Occipital lobe (tissue), 2 donors: ENCODE measurements around the gene SYT10. TPM values are rescaled to one million over a fixed set of nuclear protein-coding genes. Genes with fewer than 3 reads are reported as not detected.
A peak's percentile ranks its signal among the peaks of the same experiment; 100 is the strongest.
"Not testable (repeated sequence)": the region's sequence is repeated elsewhere in the genome, so short reads cannot be mapped to it uniquely, and the experiment has no call there.

ENCODE experiments used
- DNase-seq: peaks from one replicate; lab custom pipeline; 2025; lab: John Stamatoyannopoulos, UW
- total RNA-seq: library from RNA; depleted of rRNA; stranded (reverse); fragments of >200 nt; gene quantifications from one replicate; pipeline ENCODE4 v1.2.3, GENCODE V29; 2014

SYT10 gene, protein sequence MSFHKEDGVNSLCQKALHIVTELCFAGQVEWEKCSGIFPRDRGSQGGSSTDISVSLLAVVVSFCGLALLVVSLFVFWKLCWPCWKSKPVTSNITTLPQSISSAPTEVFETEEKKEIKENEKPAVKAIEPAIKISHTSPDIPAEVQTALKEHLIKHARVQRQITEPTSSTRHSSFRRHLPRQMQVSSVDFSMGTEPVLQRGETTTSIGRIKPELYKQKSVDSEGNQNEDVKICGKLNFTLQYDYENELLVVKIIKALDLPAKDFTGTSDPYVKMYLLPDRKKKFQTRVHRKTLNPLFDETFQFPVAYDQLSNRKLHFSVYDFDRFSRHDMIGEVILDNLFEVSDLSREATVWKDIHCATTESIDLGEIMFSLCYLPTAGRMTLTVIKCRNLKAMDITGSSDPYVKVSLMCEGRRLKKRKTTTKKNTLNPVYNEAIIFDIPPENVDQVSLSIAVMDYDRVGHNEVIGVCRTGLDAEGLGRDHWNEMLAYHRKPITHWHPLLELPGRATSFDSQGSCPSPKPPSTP
- 0.31 TPM for total RNA-seq

DNA sequence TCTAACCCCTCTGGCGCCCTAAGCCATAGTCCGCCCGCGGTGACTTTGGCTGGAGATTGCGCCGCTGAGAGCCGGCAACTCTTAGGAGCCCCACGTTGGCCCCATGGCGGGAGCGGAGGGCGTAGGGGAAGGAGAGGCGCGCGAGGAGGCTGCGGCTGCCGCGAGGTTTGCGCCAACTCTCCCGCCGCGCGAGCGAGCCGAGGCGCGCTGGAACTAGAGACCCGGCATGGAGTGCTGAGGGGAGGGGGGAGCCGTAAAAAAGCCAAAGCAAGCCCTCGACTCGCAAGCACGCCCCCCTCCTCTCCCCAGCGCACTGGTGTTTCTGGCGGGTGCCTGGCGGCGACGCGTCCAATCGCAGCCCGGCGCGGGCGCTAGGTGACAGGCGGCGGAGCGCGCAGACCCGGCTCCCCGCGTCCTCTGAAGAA lies at the start of gene SYT10:
SYT10 (minus strand) TSS at position 233 of the 425 bp plus-strand sequence. CDS start 297 bp downstream, outside the sequence.
- peak; percentile 28 for DNase-seq

DNA sequence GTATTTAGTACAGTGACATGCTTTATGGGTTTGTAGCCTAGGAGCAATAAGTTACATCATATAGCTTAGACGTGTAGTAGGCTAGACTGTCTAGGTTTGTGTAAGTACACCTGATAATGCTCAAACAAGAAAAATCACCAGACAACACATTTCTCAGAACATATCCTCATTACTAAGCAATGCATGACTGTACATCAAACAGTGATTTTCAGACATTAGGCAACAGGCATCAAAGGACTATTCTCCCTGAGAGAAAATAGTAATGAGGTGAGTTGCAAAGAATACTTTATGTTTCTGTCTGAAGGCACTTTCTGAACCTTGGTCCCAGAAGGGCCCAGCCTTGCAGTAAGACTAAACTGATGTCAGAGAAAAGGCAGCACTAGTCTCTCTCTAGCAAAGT lies 48.4 kb upstream of the SYT10 start:
- DNase-seq: no peak

DNA sequence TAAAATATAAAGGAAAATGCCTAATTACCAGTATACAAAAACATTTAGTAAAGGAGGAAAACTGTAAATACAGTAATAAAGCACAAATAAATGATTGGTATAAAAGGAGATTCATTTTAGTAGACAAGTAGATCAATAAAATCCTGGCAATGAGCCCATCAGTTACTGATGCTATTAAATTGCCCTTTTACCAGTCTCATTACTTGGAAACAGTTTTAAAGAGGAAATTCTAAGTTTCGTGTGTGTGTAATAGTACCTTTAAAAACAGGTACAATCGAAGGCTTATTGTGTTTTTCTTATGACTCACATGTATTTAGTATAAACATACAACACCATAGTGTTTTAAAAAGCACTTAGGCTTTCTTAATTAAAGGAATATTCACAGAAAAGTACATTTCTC lies 46.4 kb upstream of the SYT10 start:
- DNase-seq: no peak

DNA sequence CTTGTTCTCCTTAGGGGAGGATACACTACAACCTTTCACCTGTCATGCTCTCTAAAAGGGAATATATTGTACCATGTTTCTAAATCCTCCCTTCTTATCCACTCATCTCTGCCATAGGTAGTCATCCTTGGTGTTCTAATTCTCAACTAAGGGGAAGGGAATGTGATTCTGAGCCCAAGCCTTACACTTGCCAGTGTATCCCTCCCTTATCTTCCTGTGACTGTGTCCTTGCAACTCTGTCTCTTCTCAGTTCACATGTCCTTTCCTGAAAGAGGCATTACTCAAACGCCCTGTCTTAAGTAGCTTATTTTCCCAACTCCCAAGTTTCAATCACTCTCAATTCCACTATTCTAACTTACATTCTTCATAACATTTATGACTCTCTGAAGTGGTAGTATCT lies 44.5 kb upstream of the SYT10 start:
- no peak for DNase-seq

DNA sequence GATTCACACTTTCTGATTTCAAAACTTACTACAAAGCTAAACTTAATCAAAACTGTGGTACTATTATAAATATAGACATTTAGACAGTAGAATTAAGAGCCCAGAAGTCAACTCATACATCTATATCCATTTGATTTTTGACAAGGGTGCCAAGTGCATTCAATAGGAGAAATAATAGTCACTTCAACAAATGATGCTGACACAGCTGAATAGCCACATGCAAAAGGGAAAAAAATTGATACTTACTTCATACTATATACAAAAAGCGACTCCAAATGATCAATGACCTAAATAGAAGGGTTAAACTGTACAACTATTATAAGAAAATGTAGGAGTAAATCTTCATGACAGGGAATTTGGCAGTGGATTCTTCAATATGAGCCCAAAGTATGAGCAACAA lies 40.7 kb upstream of the SYT10 start:
- no peak for DNase-seq

DNA sequence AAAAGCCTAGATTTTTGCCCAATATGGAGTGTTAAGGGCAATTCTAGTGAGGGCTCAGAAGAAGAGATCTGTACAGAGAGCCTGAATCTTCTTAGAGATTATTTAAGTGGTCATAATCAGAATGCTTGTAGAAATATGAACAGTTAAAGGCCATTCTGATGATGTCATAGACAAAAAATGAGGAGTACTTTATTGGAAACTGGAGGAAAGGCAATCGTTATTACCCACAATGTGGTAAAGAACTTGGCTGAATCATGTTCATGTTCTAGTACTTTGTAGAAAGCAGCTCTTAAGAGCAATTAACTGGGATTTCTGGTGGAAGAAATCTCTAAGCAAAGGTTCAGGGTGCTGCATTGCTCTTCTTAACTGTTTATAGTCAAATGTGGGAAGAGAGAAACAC lies 36.4 kb upstream of the SYT10 start:
- DNase-seq: no peak

DNA sequence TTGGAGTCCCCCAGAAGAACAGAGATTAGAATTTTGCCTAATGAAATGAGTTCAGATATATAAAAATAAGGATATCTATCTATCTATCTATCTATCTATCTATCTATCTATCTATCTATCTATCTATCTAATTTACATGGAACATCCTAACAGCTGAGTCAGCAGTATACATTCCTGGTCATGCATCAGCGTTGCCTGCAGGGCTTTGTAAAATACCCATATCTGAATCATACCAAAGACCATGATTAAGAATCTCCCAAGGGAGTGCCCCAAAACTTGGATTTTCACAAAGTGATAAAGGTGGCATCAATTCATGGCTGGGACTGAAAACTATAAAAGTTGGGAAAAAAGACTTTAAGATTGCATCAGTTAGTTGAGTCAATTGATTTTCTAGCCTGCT lies 32.7 kb upstream of the SYT10 start:
- no peak for DNase-seq

DNA sequence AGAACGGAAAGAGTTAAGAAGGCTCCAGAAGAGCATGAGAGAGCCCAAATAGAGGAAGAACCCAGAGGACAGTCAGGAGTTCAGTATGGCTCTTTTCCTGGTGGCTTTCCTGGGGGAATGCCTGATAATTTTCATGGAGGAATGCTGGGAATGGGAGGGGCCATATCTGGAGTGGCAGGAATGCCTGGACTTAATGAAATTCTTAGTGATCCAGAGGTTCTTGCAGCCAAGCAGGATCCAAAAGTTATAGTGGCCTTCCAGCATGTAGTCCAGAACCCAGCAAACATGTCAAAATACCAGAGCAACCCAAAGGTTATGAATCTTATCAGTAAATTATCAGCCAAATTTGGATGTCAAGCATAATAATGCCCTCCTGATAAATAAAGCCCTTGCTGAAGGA lies 15.5 kb upstream of the SYT10 start:
- DNase-seq: no peak

DNA sequence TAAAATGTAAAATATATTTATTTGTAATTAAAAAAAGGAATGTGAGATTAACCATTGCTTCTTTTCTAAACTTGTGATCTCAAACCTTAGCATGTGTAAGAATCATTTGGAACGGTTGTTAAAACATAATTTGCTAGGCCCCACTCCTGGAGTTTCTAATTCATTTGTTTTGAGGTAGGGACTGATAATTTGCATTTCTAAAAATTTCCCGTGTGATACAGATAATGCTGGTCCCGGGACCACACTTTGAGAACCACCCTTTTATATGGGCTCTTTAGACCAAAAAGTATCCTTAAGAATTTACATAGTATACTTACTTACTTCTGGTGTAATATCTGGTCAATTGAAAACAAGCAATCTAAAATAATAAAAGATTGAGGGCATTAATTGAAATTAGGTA lies 10.9 kb upstream of the SYT10 start:
- DNase-seq: no peak

DNA sequence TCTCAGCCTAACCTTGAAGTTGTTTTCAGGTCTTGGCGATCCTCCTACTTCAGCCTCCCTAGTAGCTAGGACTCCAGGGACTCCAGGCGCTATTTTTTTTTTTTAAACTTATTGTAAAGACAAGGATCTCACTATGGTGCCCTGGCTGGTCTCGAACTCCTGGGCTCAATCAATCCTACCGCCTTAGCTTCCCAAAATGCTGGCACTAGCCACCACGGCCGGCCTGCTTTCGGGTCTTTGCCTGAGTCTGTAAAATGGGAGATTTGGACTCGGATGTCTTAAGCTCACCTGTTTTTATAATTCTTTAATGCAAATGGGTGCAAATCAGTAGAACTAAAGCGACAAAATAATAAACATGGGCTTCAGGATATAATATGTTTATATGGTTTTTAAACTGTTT lies 858 bp upstream of the SYT10 start:
- no peak for DNase-seq

DNA sequence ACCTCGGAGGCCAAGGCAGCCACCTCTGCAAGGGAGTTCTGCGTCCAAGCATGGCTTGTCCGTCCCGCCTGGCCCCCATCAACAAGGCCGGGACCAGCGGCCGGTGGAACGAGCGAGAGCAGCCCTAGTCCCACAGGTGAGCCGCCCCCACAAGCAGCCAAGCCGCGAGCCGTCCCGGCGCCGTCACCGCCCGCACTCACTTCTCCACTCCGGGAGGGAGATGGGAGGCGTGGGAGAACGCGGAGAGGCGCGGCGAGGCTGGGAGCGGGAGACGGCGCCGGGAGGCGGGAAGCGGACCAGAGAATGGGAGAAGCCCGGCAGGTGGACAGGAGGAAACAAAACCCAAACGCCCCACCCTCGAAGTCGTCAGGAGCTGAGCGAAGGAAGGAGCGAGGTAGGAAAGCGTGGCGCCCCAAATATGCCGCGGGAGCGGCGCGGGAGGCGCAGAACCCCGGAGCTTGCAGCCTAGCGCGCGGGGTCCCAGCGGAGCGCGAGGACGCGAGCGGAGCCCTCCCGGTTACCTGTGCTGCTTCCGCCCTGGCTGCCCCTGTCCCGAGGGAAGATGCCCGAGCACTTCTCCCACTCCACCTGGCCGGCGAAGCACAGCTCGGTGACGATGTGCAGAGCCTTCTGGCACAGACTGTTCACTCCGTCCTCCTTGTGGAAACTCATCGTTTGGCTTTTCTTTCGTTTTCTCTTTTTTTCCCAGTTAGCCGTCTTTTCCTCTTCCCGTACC lies 600 bp downstream of the SYT10 start:
- DNase-seq: no peak

DNA sequence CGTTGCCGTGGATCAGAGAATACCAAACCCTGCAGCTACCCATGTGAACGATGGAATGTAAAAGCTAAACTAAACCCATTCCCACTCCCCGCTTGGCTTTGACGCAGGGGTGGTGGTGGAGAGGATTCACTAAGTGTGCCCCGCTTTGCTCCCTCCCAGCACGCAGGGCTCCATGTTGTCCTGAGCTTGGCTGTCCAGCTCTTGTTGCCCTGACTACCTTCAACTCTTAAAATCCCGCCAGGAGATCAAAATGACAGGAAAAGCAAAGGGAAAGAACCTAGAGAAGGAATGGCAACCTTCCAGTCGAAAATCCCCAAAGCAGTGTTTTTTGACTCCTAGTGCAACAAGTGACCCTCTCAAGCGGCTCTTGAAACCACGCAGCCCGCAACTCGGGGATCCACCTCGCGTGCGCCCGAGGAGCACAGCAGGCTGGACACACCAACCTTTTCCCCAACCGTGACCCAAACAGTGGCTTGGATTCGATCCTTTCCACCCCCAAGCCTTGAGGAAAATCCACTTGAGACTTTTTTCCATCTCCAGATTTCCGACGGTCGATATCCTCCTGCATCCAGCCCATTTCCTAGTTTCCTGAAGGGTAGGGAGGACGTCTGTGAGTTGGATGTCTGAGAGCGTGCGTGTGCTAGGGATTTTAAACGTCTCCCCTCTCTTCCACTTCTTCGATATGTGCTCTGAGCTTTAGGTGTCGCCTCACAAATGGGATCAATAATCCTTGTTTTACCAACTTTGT lies 1.4 kb downstream of the SYT10 start:
- DNase-seq: no peak

DNA sequence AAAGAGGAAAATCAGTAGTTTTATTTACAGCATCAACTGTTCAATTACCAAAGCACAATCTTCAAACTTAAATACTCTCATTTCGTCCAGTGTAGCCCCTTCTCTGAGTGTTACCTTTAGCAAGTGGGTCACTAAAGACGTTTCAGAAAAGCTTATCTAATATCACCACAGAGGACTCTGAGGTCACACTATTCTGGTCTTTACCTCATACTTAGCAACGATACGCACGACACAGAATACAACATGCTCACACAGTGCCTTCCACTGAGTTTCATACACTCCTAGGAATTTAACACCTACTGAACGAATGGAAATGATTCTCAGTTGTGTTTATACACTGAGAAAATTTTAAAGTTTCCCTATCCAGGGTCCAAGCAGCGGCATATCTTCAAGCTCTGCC lies 2.0 kb downstream of the SYT10 start:
- no peak for DNase-seq

DNA sequence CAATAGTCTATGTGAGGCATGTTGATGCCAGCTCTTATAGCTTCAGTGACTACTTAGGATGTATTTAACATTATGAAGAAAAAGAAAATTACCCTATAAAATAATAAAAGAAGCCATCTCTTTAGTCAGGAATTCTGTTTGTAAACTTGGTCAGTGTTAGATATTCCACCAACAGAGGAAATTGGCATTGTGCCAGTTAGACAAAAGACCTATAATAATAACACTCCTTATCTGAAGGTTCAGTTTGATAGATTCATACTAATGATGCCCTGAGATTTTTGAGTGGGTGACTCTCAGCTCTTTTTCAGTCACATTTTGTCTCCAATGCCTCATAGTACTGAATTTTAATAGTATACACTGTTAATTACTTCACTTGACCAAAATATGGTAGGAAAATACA lies 6.6 kb downstream of the SYT10 start:
- DNase-seq: no peak

DNA sequence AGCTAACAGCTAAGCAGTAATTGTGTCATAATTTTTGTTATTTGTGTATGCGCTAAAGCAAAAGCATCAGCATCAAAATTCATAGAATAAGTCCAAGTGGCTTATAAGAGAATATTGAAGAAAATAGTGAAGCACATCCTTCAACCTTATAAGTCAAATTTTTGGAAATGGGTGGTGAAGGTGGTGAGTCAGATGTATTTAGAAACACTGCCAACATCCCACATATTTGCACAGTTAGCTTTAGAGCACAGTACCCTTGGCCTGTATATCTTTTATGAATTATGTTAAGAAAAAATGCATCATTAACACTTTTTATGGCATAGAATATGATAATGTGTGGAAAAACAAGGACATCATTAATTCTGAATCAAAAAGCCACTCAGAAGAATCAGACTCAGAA lies 8.0 kb downstream of the SYT10 start:
- DNase-seq: no peak

DNA sequence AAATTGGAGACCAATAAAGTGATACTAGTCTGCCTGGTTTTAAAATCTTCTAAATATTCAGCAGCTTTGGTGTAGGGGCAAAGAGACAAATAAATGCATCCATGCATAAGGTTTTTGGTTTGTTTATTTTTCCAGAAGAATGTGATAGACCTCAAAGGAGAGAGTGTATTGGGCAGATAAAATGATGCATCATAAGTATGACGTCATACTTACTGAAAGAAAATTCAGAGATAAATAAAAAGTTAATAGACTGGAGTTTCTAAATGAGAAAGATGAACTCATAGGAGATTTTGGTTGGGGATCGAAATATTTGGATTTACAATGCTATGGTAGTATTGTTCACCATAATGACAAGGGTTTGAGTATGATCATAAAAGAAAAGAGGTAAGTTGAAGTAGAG lies 10.2 kb downstream of the SYT10 start:
- DNase-seq: no peak

DNA sequence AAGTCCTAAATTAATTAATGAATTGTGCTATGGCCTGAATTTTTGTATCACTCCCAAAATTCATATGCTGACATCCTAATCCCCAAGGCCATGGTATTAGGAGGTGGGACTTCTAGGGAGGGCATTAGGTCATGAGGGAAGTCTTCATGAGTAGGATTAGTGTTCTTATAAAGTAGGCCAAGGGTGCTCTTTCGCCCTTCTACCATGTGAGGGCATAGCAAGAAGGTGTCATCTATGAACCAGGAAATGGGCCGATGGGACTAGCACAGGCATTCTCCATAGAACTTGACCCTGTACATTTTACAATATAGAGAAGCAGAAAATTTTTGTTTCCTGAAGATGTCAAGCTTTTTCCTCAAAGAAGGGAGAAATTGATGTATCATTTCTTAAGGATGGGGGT lies 12.5 kb downstream of the SYT10 start:
- no peak for DNase-seq

DNA sequence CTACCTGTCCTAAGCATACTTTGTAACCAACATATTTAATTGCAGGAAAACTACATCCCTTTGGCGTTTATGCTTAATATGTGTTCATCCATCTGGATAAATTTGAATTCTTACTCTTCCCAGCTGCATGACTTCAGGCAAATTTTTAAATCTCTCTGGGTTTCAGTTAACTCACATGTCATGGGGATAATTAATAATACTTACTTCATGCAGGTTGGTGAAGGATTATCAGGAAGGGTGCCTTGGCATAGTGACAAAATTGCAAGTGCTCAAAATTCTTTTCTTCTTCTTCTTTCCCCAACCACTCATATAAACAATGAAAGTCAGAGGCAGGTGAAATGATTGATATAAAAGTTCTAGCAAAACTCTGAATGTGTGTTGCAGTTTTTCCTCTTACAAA lies 15.9 kb downstream of the SYT10 start:
- no peak for DNase-seq

DNA sequence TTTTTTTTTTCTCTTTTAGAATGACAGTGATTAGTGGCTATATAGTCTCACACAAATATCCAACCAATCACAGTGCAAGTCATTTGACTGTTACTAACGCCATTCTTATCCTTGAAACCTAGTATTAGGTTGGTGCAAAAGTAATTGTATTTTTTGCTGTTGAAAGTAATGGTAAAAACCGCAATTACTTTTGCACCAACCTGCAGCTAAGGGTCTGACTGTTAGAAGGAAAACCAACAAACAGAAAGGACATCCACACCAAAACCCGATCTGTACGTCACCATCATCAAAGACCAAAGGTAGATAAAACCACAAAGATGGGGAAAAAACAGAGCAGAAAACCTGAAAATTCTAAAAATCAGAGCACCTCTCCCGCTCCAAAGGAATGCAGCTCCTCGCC lies 27.2 kb downstream of the SYT10 start:
- not testable (repeated sequence) for DNase-seq

DNA sequence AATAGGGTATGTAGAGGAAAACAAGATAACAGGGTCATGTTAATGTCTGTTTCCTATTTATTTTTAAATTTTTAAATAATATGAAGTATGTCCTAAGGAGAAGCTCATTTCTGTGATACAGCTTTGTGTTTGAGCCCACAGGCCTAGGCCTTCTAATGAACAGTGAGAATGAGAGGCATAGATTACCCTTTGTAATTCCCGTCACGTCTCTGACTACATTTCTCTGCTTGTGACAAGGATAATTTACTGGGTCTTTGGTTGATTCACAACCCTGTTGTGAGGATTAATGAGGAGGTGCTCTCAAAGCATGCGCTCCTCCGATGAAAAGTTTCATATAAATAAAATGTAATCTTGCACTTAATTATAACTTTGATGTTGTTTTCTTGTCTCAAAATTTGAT lies 56.1 kb downstream of the SYT10 start:
- DNase-seq: no peak

DNA sequence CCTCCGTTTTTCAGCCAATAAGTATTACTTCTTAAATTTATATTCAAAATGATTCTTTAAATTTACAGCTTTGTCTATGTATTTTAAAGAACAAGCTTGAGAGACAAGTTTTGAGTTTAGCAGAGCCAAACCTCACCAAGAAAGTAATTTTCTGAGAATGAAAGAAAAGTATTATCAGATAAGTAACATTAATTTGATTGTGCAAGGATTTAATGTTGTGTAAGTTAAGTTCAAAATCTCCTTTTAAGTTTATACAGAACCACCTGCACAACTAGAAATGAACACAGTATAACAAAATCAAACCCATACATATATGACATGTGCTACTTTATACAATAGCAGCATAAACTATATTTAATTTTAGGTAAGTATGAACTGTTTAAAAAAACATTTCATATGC lies 63.5 kb downstream of the SYT10 start:
- DNase-seq: no peak

DNA sequence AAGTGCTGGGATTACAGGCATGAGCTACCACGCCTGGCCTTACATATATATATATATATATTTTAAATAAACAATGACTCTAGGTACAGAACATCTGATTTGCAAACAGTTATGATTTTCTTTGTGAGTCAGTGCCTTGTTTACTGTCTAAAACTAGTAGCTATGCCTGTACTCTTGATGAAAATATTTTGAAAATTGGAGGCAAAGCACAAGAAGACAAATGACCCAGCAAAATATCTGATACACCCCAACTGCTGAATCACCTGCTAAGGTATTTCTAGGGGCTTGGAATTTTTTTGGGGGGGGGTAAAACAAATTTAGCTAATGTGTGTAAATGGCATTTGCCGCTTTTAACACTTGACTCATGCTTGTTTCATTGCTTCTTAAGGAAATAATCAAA lies 69.3 kb downstream of the SYT10 start:
- no peak for DNase-seq
